ENCODE results near the gene ANKRD26. TPM values are rescaled to one million over a fixed set of nuclear protein-coding genes. Genes with fewer than 3 reads are reported as not detected.

ANKRD26 gene
- polyA plus RNA-seq, 1 of the 3 experiments (the other 2 are of a cell fraction) = 1.0 TPM

DNA sequence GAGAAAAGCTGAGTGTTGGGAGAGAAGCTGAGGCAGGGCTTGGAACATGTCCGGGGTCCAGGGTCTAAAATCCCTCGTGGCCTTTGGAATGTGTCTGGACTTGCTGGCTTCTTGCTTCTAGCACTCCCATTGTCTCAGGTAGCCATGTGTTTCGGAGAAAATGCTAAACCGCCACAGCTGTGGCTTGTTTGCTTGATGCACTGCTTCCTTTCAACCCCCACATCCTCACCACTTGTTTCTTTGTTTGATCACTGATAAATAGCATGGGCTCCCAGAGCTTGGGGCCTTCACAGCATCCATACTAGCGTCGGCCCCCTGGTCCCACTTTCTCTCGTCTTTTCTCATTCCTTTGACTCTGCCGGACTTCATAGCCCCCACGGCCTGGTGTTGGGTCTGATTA, 102.7 kb downstream of the ANKRD26 start:
- Histone ChIP-seq H3K27ac (ENCODE audit: low read depth in 2 of 2, low read length in 1 of 2) (no peak overlapping the region), H3K27me3 (ENCODE audit: insufficient read depth) (no peaks in the 10 kb centered on the region), H3K4me1 (ENCODE audit: control insufficient read depth in 1 of 2, insufficient read depth in 2 of 2, low read depth in 1 of 2, low read length in 1 of 2) (peaks cover 0 to 3% of the 10 kb centered on the region in 2 experiments; a peak in 1 of 4 replicates), H3K9ac (no peak overlapping the region), H3K4me2 (no peak overlapping the region), H3K79me2 (ENCODE audit: insufficient read depth) (no peaks in the 10 kb centered on the region), H3K9me3 (no peaks in the 10 kb centered on the region), H3K9me2 (no peaks in the 10 kb centered on the region), H2AFZ (ENCODE audit: low read depth) (no peak overlapping the region), H4K20me1 (ENCODE audit: insufficient read depth) (no peaks in the 10 kb centered on the region), H3K36me3 (replicated peaks in 1 of 2; ENCODE audit: control insufficient read depth in 1 of 2, insufficient read depth in 2 of 2, low read length in 1 of 2) (peaks cover 4% of the 10 kb centered on the region in 2 experiments), H3K4me3 (ENCODE audit: low read depth in 2 of 2, low read length in 1 of 2) (no peak overlapping the region; a peak in 1 of 4 replicates), H3F3A (replicated peaks; ENCODE audit: insufficient read depth) (no peaks in the 10 kb centered on the region)
- TF ChIP-seq SIN3A (IDR thresholded peaks at IDR 0.05; ENCODE audit: borderline replicate concordance, low read depth, low read length) = no peak
- no peak for TF ChIP-seq RXRA (IDR thresholded peaks at IDR 0.05; ENCODE audit: borderline replicate concordance, low read depth)
- TF ChIP-seq, protein P1, sequence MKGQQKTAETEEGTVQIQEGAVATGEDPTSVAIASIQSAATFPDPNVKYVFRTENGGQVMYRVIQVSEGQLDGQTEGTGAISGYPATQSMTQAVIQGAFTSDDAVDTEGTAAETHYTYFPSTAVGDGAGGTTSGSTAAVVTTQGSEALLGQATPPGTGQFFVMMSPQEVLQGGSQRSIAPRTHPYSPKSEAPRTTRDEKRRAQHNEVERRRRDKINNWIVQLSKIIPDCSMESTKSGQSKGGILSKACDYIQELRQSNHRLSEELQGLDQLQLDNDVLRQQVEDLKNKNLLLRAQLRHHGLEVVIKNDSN (IDR thresholded peaks at IDR 0.05; ENCODE audit: borderline replicate concordance, low read depth) = no peak
- no peak for TF ChIP-seq TEAD4 (IDR thresholded peaks at IDR 0.05; ENCODE audit: borderline replicate concordance, insufficient read depth)
- TF ChIP-seq, protein P2, sequence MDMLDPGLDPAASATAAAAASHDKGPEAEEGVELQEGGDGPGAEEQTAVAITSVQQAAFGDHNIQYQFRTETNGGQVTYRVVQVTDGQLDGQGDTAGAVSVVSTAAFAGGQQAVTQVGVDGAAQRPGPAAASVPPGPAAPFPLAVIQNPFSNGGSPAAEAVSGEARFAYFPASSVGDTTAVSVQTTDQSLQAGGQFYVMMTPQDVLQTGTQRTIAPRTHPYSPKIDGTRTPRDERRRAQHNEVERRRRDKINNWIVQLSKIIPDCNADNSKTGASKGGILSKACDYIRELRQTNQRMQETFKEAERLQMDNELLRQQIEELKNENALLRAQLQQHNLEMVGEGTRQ (IDR thresholded peaks at IDR 0.05; ENCODE audit: borderline replicate concordance, low read depth, low read length) = no peak
- no peak for TF ChIP-seq FOXJ3 (CRISPR knock-in tag; IDR thresholded peaks at IDR 0.05)
- no peak for TF ChIP-seq YY1 (IDR thresholded peaks at IDR 0.05; ENCODE audit: low read depth)
- no peak for TF ChIP-seq EP300 (IDR thresholded peaks at IDR 0.05; ENCODE audit: borderline replicate concordance in 1 of 2, low read depth in 1 of 2, low read length in 1 of 2)
- TF ChIP-seq, protein P3, sequence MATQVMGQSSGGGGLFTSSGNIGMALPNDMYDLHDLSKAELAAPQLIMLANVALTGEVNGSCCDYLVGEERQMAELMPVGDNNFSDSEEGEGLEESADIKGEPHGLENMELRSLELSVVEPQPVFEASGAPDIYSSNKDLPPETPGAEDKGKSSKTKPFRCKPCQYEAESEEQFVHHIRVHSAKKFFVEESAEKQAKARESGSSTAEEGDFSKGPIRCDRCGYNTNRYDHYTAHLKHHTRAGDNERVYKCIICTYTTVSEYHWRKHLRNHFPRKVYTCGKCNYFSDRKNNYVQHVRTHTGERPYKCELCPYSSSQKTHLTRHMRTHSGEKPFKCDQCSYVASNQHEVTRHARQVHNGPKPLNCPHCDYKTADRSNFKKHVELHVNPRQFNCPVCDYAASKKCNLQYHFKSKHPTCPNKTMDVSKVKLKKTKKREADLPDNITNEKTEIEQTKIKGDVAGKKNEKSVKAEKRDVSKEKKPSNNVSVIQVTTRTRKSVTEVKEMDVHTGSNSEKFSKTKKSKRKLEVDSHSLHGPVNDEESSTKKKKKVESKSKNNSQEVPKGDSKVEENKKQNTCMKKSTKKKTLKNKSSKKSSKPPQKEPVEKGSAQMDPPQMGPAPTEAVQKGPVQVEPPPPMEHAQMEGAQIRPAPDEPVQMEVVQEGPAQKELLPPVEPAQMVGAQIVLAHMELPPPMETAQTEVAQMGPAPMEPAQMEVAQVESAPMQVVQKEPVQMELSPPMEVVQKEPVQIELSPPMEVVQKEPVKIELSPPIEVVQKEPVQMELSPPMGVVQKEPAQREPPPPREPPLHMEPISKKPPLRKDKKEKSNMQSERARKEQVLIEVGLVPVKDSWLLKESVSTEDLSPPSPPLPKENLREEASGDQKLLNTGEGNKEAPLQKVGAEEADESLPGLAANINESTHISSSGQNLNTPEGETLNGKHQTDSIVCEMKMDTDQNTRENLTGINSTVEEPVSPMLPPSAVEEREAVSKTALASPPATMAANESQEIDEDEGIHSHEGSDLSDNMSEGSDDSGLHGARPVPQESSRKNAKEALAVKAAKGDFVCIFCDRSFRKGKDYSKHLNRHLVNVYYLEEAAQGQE (IDR thresholded peaks at IDR 0.05; ENCODE audit: low read depth, low read length) = no peak
- TF ChIP-seq JUND (IDR thresholded peaks at IDR 0.05) = no peak
- no peak for TF ChIP-seq NRF1 (IDR thresholded peaks at IDR 0.05; ENCODE audit: low read depth, low read length)
- no peak for TF ChIP-seq TCF12 (IDR thresholded peaks at IDR 0.05)
- TF ChIP-seq POLR2AphosphoS5 (IDR thresholded peaks at IDR 0.05; ENCODE audit: low read depth, low read length) = no peak
- TF ChIP-seq FOSL2 (IDR thresholded peaks at IDR 0.05; ENCODE audit: borderline replicate concordance, low read depth) = no peak
- no peak for TF ChIP-seq NFIC (IDR thresholded peaks at IDR 0.05; ENCODE audit: borderline replicate concordance)
- TF ChIP-seq SMC3 (IDR thresholded peaks at IDR 0.05; ENCODE audit: low read depth, low read length) = no peak
- TF ChIP-seq, protein P4, sequence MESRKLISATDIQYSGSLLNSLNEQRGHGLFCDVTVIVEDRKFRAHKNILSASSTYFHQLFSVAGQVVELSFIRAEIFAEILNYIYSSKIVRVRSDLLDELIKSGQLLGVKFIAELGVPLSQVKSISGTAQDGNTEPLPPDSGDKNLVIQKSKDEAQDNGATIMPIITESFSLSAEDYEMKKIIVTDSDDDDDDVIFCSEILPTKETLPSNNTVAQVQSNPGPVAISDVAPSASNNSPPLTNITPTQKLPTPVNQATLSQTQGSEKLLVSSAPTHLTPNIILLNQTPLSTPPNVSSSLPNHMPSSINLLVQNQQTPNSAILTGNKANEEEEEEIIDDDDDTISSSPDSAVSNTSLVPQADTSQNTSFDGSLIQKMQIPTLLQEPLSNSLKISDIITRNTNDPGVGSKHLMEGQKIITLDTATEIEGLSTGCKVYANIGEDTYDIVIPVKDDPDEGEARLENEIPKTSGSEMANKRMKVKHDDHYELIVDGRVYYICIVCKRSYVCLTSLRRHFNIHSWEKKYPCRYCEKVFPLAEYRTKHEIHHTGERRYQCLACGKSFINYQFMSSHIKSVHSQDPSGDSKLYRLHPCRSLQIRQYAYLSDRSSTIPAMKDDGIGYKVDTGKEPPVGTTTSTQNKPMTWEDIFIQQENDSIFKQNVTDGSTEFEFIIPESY (IDR thresholded peaks at IDR 0.05; ENCODE audit: borderline replicate concordance, low read depth) = no peak
- no peak for TF ChIP-seq RCOR1 (IDR thresholded peaks at IDR 0.05; ENCODE audit: low read length)
- TF ChIP-seq EZH2phosphoT487 (IDR thresholded peaks at IDR 0.05; ENCODE audit: borderline replicate concordance, low read depth) = no peak
- ChIA-PET CTCF (no interaction called here), POLR2A (no interaction called here)
- WGBS (ENCODE audit: low lambda C conversion rate) = 95% methylated on average over 9 of the region's 9 CpGs
- no peak for DNase-seq

Data from SK-N-SH (cell line).